Bronchial epithelial cell (primary cell): ENCODE measurements around the gene CREBRF. TPM values are rescaled to one million over a fixed set of nuclear protein-coding genes. Genes with fewer than 3 reads are reported as not detected.

ENCODE experiments used
- DNase-seq: peaks from one replicate; pipeline ENCODE4 v3.0.0-alpha.2; 2010; ENCODE audit warnings: low read depth
- FAIRE-seq: peaks from 2 replicates; lab custom pipeline; 2011; peaks lifted over from hg19 to GRCh38; lab: Jason Lieb, UNC
- H3K27me3 ChIP-seq: 2 replicates; pipeline ENCODE4 v1.5.1; 2011; ENCODE audit warnings: low read length; ENCODE audit not compliant: control insufficient read depth, insufficient read depth
- H3K36me3 ChIP-seq: 2 replicates; pipeline ENCODE4 v1.5.1; 2011; ENCODE audit warnings: low read length; ENCODE audit not compliant: control insufficient read depth, insufficient read depth
- H3K4me3 ChIP-seq: 2 replicates; pipeline ENCODE4 v1.5.1; 2011; ENCODE audit warnings: mild to moderate bottlenecking, low read depth, low read length, control low read depth
- CTCF ChIP-seq: IDR thresholded peaks from 2 replicates; pipeline ENCODE4 v1.5.1; 2011; ENCODE audit warnings: mild to moderate bottlenecking, moderate library complexity, low read length, control low read depth, inconsistent platforms; ENCODE audit not compliant: insufficient read depth, severe bottlenecking
- total RNA-seq: library from RNA; depleted of rRNA; stranded (reverse); fragments of >200 nt; gene quantifications from 2 replicates; pipeline ENCODE4 v1.2.1, GENCODE V29; 2014

CREBRF gene
- total RNA-seq, 1 donor from 2014 or later, result 6.3 TPM

GRCh38 chr5:173178369-173178910 lies 122.3 kb downstream of the CREBRF start:
- DNase-seq (no peak), FAIRE-seq (no peak)
- no peak for TF ChIP-seq CTCF
- Histone ChIP-seq H3K27me3 (no peaks in the 10 kb centered on the region), H3K36me3 (no peaks in the 10 kb centered on the region), H3K4me3 (no peak overlapping the region)

GRCh38 chr5:173180331-173180730 lies 124.2 kb downstream of the CREBRF start:
- DNase-seq, result no peak
- peak; percentile 64 for FAIRE-seq
- TF ChIP-seq CTCF, result no peak
- Histone ChIP-seq H3K27me3 (no peaks in the 10 kb centered on the region), H3K4me3 (no peak overlapping the region), H3K36me3 (no peaks in the 10 kb centered on the region)

- FAIRE-seq (no peak), DNase-seq (no peak)
- Histone ChIP-seq H3K36me3 (no peaks in the 10 kb centered on the region), H3K4me3 (no peak overlapping the region), H3K27me3 (no peaks in the 10 kb centered on the region)
- TF ChIP-seq CTCF, result peak; percentile 21
Measured at GRCh38 chr5:173187054-173187743, 131.0 kb downstream of the CREBRF start.

- H3K4me3 ChIP-seq, result no peak overlapping the region
- no peak for TF ChIP-seq CTCF
- DNase-seq (no peak), FAIRE-seq (no peak)
- no peaks in the 10 kb centered on the region for H3K27me3 ChIP-seq
- no peaks in the 10 kb centered on the region for H3K36me3 ChIP-seq
Measured at GRCh38 chr5:173188280-173188679, 132.1 kb downstream of the CREBRF start.

Other genes starting within 250 kb of the CREBRF start
- gene ERGIC1, start 222.1 kb upstream of the CREBRF start, total RNA-seq, result 105 and 116 TPM in 2 replicates
- 44.8 and 52.9 TPM in 2 replicates for gene RPL26L1, start 96.9 kb upstream of the CREBRF start, total RNA-seq
- gene ATP6V0E1, start 72.6 kb upstream of the CREBRF start, total RNA-seq, result 189 and 254 TPM in 2 replicates
- gene BNIP1, start 88.2 kb downstream of the CREBRF start, total RNA-seq, result 17.4 and 21.3 TPM in 2 replicates
- gene NKX2-5, start 178.9 kb downstream of the CREBRF start, total RNA-seq, result not detected in 2 replicates